Measurements from ENCODE around the gene FAM234B.

Gene FAM234B

DNA sequence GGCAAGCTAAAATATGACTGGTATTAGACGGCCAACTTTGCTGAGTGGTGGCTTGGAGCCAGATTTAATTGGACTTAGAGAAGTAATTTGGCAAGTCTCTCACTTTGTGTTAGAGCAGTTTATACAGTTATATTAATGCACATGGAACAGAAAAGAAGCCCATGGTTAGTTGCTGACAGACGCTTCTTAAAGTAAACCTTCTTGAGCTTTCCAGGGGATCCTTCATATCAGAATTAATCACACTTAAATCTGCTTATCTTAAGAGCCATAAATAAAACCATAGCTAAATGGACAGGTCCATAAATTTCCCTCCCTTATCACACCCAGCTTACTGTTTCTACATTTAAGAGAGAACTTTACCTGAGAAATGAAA is 49.7 kb downstream of the FAM234B start:
- DNase-seq = peak; percentile 81 to 92

GRCh38 chr12:13094367-13094766 is 50.2 kb downstream of the FAM234B start:
- DNase-seq = no peak

- DNase-seq = peak; percentile 94 to 97
These were observed 51.2 kb downstream of the FAM234B start for GRCh38 chr12:13095266-13095995.

DNA sequence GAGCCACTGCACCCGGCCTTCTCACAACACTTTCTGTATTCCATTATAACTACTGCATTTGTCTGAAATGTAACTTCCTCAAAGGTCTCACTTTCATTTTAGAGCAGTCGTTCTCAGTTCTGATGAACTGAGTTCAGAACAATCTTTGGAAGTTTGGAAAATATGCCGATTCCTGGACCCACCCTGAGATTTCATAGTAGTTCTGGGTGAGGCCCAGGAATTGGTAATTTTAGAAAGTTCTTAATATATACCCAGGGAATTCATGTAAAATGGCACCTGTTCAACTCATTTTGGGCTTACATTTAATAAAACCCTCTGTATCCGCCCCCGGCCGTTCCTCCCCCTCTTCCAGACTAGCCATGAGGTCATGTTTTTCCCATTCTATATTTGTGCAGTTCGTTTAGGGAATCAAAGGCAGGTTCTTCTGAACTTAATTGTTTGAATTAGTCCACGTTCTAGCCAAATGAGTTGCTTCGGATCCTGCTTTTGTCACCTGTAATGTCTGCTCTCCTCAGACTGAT is 53.4 kb downstream of the FAM234B start:
- no peak for DNase-seq

- no peak for DNase-seq
These were observed 55.1 kb downstream of the FAM234B start for GRCh38 chr12:13099066-13099843.

DNA sequence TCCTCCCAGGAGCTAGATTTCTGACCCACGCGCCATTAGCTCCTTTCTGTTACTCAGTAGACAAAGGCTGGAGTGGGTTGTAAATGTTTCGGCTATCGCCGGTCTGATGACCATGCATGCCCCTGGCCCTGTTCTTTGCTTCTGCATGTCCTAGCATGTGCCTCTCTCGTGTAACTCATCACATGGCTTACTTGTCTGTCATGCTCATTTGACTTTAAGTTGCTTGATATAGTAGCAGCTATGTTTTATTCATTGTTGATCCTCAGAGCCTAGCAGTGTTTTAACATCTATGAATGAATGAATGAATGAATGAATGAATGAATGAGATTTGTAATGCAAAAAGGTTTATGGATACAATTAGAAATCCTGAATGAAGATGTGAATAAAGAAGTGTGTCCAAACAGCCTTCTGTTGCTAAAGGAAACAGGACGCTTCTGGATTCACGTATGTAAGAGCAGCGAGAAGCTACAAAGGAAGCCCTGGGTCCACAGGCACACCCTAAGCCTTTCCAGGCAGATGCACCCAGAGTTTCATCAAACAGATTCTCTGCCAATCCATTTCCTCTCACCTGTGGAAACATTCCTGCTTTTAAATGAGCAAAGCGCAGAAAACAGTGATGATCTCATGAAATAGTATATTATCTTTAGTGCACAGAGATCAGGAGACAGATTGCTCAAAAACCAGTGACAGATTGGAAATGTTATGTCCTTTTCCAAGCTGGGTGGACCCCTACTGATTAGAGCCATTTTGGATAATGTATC is 55.8 kb downstream of the FAM234B start:
- peak in 1 of 2 experiments; percentile 37 for DNase-seq

- DNase-seq = peak in 1 of 2 experiments; percentile 62
These were observed 56.4 kb downstream of the FAM234B start for GRCh38 chr12:13100605-13100881.

- DNase-seq = peak; percentile 74 to 79
These were observed 56.9 kb downstream of the FAM234B start for GRCh38 chr12:13100882-13101769.

- DNase-seq = peak; percentile 69 to 82
These were observed 57.7 kb downstream of the FAM234B start for GRCh38 chr12:13101821-13102375.

DNA sequence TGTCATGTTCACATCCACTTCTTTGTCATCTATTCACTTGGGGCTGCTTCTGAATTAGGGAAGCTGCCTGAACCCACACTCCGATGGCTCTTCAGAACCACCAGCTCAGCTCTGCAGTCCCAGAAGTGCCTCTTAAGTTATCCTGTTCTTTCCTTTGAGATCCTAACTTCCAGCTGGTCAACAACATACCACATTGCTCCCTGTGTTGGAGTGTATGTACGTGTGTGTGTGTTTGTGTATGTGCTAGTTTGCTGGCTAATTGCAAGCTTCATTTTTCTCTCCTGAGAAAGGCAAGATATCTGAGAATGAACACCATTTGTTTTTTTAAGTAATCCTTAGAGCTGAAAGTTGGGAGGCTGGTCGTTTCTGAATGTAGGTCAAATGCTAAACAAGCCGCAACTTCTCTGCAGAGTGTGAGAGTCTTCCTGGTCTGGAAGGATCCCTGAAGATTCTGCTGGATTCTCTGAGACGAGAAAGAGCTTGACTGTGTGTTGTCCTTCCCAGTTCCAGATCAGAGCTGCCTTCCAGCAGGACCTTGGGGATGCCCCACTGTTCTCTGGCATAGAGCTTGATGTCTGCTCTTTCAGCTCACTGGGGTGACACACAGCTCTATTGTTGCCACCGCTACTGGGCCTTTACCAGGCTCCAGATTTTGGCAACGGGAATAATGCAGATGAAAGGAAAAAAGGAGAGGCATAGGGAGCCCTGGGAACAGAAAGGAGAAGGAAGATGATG is 58.4 kb downstream of the FAM234B start:
- peak; percentile 52 to 73 for DNase-seq

GRCh38 chr12:13103391-13104033 is 59.3 kb downstream of the FAM234B start, which contains the start of gene GSG1:
Gene GSG1 (minus strand): TSS chr12:13103667. CDS start chr12:13103512, 155 bp downstream.
- DNase-seq = no peak

DNA sequence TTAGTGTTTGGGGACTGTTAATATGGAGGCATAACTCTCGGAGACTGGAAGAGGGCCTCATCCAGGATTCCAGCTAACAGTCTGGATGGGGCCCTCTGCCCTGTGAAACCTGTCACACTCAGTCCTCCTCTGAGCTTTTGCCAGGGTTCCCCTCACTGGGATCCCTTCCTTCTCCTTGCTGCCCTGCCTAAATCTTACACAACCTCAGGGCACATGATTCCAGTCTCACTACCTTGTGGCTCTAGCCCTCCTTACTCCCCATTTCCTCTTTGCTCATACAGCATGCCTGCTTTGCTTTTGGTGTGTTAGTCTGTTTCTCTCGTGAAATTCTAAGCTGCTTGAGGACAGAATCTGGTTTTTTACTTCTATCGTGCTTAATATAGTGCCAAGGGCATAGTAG is 60.2 kb downstream of the FAM234B start:
- no peak for DNase-seq

GRCh38 chr12:13105781-13106180 is 61.6 kb downstream of the FAM234B start:
- no peak for DNase-seq

GRCh38 chr12:13106666-13107065 is 62.5 kb downstream of the FAM234B start:
- DNase-seq = no peak

- no peak for DNase-seq
These were observed 68.8 kb downstream of the FAM234B start for GRCh38 chr12:13112968-13113367.

GRCh38 chr12:13114251-13115052 is 70.3 kb downstream of the FAM234B start:
- DNase-seq = no peak

DNA sequence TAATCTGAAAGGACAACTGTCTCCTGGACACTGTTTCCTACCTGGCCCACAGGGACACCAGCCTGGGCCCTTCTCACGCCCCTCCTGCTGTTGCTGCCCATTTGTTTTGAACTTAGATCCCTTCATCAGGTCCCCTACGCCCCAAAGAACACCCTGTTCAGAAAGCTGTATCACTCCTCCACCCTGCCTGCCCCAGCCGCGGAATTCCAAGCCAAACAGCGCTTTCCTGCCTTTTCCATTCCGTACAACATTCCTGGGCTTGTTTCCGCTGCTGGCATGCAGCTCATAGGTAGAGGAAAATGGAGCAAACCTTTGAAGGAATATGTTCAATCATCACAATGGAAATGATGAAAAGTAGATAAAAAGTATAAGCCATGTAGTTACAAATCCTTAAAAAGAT is 72.1 kb downstream of the FAM234B start:
- DNase-seq = no peak

GRCh38 chr12:13117029-13117428 is 72.8 kb downstream of the FAM234B start:
- peak in 1 of 2 experiments; percentile 10 for DNase-seq

GRCh38 chr12:13119826-13120225 is 75.6 kb downstream of the FAM234B start:
- DNase-seq = no peak

- no peak for DNase-seq
These were observed 76.2 kb downstream of the FAM234B start for GRCh38 chr12:13120413-13120812.
